Measurements from ENCODE around the gene RAB38.

DNA sequence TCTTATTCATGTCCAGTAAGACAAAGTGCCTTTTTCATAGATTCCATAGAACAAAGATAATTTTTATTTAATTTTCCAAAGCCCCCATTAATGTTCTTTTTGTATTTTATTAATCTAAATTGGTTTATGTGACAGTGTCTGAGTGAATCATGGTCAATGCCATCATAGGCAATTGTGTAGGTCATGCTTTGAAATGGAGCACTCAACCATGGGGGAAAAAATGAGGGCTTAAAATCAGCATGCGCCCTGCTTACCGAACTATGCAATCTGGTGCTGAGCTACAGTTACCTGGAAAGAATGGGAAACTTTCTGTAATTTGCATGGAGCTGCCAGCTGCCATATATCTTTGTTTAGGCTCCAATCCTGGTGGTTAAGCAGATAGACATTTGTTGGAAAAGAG is 28.4 kb upstream of the RAB38 start:
- no peak for TF ChIP-seq CTCF (conservative IDR thresholded peaks at IDR 0.05)
- no peak for TF ChIP-seq EZH2 (IDR thresholded peaks at IDR 0.05; ENCODE audit: low read depth)
